HEK293T (cell line): Measurements from ENCODE around the gene ADGRG4.

Experiments used
- CTCF ChIA-PET: fragments of 350-600 bp; formaldehyde crosslinking; extraction: SDS; loops from one replicate; lab custom pipeline; 2021; ENCODE audit warnings: antibody characterized with exemption, inconsistent platforms; lab: Yijun Ruan, JAX
- POLR2A ChIA-PET: fragments of 350-600 bp; formaldehyde crosslinking; extraction: SDS; loops from one replicate; lab custom pipeline; 2020; ENCODE audit warnings: antibody characterized with exemption, inconsistent platforms; lab: Yijun Ruan, JAX
- DNase-seq: peaks from one replicate; pipeline ENCODE4 v3.0.0; 2012; ENCODE audit warnings: mixed read lengths; ENCODE audit errors: extremely low spot score
- ARNT ChIP-seq: fragments of 450-650 bp; IDR thresholded peaks from 2 replicates; pipeline ENCODE4 v1.6.1; 2017; ENCODE audit warnings: mild to moderate bottlenecking
- BHLHE40 ChIP-seq: fragments of 450-650 bp; IDR thresholded peaks from 2 replicates; pipeline ENCODE4 v1.6.1; 2016; ENCODE audit warnings: mild to moderate bottlenecking, moderate library complexity, borderline replicate concordance
- CTBP1 ChIP-seq: fragments of 450-650 bp; IDR thresholded peaks from 2 replicates; pipeline ENCODE4 v1.6.1; 2016; ENCODE audit warnings: borderline replicate concordance
- ELF4 ChIP-seq: fragments of 450-650 bp; IDR thresholded peaks from 2 replicates; pipeline ENCODE4 v1.6.1; 2017; ENCODE audit warnings: antibody characterized with exemption
- FOXA1 ChIP-seq: fragments of 450-650 bp; IDR thresholded peaks from 2 replicates; pipeline ENCODE4 v1.6.1; 2016; ENCODE audit warnings: mild to moderate bottlenecking
- FOXK2 ChIP-seq: fragments of 450-650 bp; IDR thresholded peaks from 2 replicates; pipeline ENCODE4 v1.6.1; 2016; ENCODE audit warnings: mild to moderate bottlenecking
- FOXM1 ChIP-seq: fragments of 450-650 bp; IDR thresholded peaks from 2 replicates; pipeline ENCODE4 v1.6.1; 2017; ENCODE audit warnings: mild to moderate bottlenecking, borderline replicate concordance
- HDGF ChIP-seq: fragments of 450-650 bp; IDR thresholded peaks from 2 replicates; pipeline ENCODE4 v1.6.1; 2017; ENCODE audit warnings: antibody characterized with exemption, borderline replicate concordance
- L3MBTL2 ChIP-seq: fragments of 450-650 bp; conservative IDR thresholded peaks from 2 replicates; pipeline ENCODE4 v1.6.1; 2016; ENCODE audit warnings: mild to moderate bottlenecking
- LEF1 ChIP-seq: fragments of 450-650 bp; IDR thresholded peaks from 2 replicates; pipeline ENCODE4 v1.6.1; 2017; ENCODE audit warnings: mild to moderate bottlenecking, borderline replicate concordance
- NFRKB ChIP-seq: fragments of 450-650 bp; IDR thresholded peaks from 2 replicates; pipeline ENCODE4 v1.6.1; 2016; ENCODE audit warnings: mild to moderate bottlenecking, moderate library complexity
- SP1 ChIP-seq: fragments of 450-650 bp; IDR thresholded peaks from 2 replicates; pipeline ENCODE4 v1.6.1; 2017
- SUZ12 ChIP-seq: fragments of 450-650 bp; IDR thresholded peaks from 2 replicates; pipeline ENCODE4 v1.6.1; 2016; ENCODE audit warnings: mild to moderate bottlenecking
- TARDBP ChIP-seq: fragments of 450-650 bp; IDR thresholded peaks from 2 replicates; pipeline ENCODE4 v1.6.1; 2016
- ZNF384 ChIP-seq: fragments of 450-650 bp; IDR thresholded peaks from 2 replicates; pipeline ENCODE4 v1.6.1; 2016
- TF ChIP-seq, protein P1 (sequence below): fragments of 450-650 bp; IDR thresholded peaks from 2 replicates; pipeline ENCODE4 v1.6.1; 2016

ADGRG4 gene

GRCh38 chrX:136262243-136262642 is 38.5 kb upstream of the ADGRG4 start:
- TF ChIP-seq NFRKB = no peak
- no peak for TF ChIP-seq CTBP1
- no peak for TF ChIP-seq L3MBTL2
- TF ChIP-seq ELF4 = no peak
- TF ChIP-seq FOXM1 = no peak
- no peak for TF ChIP-seq SP1
- TF ChIP-seq FOXA1 = no peak
- TF ChIP-seq ZNF384 = no peak
- no peak for TF ChIP-seq FOXK2
- no peak for TF ChIP-seq SUZ12
- TF ChIP-seq TARDBP = no peak
- TF ChIP-seq, protein P1, sequence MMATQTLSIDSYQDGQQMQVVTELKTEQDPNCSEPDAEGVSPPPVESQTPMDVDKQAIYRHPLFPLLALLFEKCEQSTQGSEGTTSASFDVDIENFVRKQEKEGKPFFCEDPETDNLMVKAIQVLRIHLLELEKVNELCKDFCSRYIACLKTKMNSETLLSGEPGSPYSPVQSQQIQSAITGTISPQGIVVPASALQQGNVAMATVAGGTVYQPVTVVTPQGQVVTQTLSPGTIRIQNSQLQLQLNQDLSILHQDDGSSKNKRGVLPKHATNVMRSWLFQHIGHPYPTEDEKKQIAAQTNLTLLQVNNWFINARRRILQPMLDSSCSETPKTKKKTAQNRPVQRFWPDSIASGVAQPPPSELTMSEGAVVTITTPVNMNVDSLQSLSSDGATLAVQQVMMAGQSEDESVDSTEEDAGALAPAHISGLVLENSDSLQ = no peak
- no peak for TF ChIP-seq LEF1
- ChIA-PET POLR2A (no interaction called here), CTCF (no interaction called here)
- no peak for DNase-seq

- POLR2A ChIA-PET = no interaction called here
- CTCF ChIA-PET = no interaction called here
- no peak for DNase-seq
- TF ChIP-seq SUZ12 (no peak), L3MBTL2 (0 out of 2 replicates have a peak, but pooled peaks have one; percentile 24)
Measured at GRCh38 chrX:136262812-136263315, 37.9 kb upstream of the ADGRG4 start.

GRCh38 chrX:136266828-136267227 is 33.9 kb upstream of the ADGRG4 start:
- CTCF ChIA-PET = interaction anchor here (0.6 to 4.3 kb wide), 3 partner anchors 103 to 238 kb away, joined by 3 to 41 read pairs (median 9); no protein-coding TSS in a partner anchor
- TF ChIP-seq CTBP1 (no peak), SUZ12 (no peak), ZNF384 (no peak), FOXA1 (no peak), ARNT (no peak)
- TF ChIP-seq, protein P1 = peak; percentile 61
- POLR2A ChIA-PET = interaction anchor here (0.6 to 0.8 kb wide), 2 partner anchors 18 to 97 kb away, joined by 3 read pairs; no protein-coding TSS in a partner anchor
- DNase-seq = no peak

- ChIA-PET POLR2A (interaction anchor here (0.7 kb wide), 1 partner anchor 240 kb away, joined by 3 read pairs; no protein-coding TSS in a partner anchor), CTCF (interaction anchor here (0.6 to 4.3 kb wide), 20 partner anchors 9 to 240 kb away, joined by 3 to 41 read pairs (median 4); no protein-coding TSS in a partner anchor)
- TF ChIP-seq HDGF = no peak
- TF ChIP-seq CTBP1 = no peak
- DNase-seq = peak; percentile 63
Measured at GRCh38 chrX:136268051-136269048, 32.4 kb upstream of the ADGRG4 start.

DNA sequence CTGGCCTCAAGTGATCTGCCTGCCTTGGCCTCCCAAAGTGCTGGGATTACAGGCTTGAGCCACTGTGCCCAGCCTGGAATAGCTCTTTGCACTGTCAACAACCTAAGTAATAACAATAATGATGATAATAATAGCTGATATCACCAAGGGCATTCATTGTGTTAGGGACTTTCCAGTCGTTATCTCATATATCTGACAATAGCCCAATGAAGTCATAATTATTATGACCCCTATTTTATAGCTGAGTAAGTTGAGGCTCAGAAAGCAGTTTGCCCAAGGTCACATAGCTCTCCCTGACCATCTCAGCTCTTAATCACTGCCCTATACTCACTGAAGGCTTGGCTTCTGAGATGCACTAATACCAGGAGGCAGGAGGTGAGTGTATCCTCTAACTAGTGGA is 30.8 kb upstream of the ADGRG4 start:
- CTCF ChIA-PET = interaction anchor here (0.8 to 4.3 kb wide), 2 partner anchors 112 to 241 kb away, joined by 4 to 41 read pairs; no protein-coding TSS in a partner anchor
- POLR2A ChIA-PET = no interaction called here
- DNase-seq = no peak
- TF ChIP-seq FOXK2 (no peak), L3MBTL2 (no peak), TARDBP (no peak), HDGF (no peak)

DNA sequence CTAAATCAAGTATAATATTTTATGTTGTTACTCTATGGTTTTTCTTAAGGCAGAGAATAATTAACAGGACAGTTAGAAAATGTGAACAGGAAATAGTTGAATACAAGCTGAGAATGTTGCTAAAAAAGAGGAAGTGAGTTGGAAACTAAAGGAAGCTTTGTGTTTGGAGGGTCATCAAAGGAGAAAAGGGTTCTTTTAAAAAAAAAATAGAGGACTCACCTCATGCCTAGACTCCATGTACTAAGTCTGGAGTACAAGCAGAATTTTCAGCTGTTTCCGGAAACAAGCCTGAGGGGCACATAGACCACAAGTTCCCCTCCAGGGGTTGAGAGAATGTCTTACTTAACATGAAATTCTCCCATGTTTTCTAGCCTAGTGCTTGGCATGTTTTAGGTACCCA is 29.5 kb upstream of the ADGRG4 start:
- CTCF ChIA-PET = interaction anchor here (1.4 kb wide), 1 partner anchor 244 kb away, joined by 12 read pairs; no protein-coding TSS in a partner anchor

More for the DNA sequence above, 29.5 kb upstream of the ADGRG4 start:
- DNase-seq = no peak
- POLR2A ChIA-PET = no interaction called here
- no peak for TF ChIP-seq ZNF384
- TF ChIP-seq CTBP1 = no peak
- no peak for TF ChIP-seq NFRKB
- TF ChIP-seq L3MBTL2 = no peak
- TF ChIP-seq ARNT = no peak
- no peak for TF ChIP-seq BHLHE40
- TF ChIP-seq, protein P1 = no peak
- no peak for TF ChIP-seq HDGF
- no peak for TF ChIP-seq FOXA1
- no peak for TF ChIP-seq SUZ12
- no peak for TF ChIP-seq FOXM1
- TF ChIP-seq FOXK2 = no peak
